T follicular helper cell (primary cell): ENCODE data around the gene MAPK9.
A peak's percentile ranks its signal among the peaks of the same experiment; 100 is the strongest.

Experiments used
- DNase-seq: peaks from one replicate; pipeline ENCODE4 v3.0.0-alpha.2; 2020; ENCODE audit warnings: low read depth
- total RNA-seq, 2 experiments: gene quantifications; one replicate each; lab custom pipeline; 2026; lab: John Stamatoyannopoulos, UW

MAPK9 gene
- total RNA-seq, result 41.7 to 50.3 reads per million in 2 experiments

- DNase-seq, result peak; percentile 80
Measured at GRCh38 chr5:180291943-180292831, at the start of gene MAPK9. Gene MAPK9 (minus strand): TSS chr5:180292083. CDS start chr5:180280561, 11,522 bp downstream.

GRCh38 chr5:180341595-180341994 lies 49.7 kb upstream of the MAPK9 start:
- DNase-seq, result no peak

GRCh38 chr5:180340856-180341255 lies 49.0 kb upstream of the MAPK9 start:
- no peak for DNase-seq

- DNase-seq, result no peak
Measured at GRCh38 chr5:180339583-180340183, 47.8 kb upstream of the MAPK9 start.

- no peak for DNase-seq
Measured at GRCh38 chr5:180338001-180338707, 46.3 kb upstream of the MAPK9 start.

- DNase-seq, result no peak
Measured at GRCh38 chr5:180336234-180337020, 44.5 kb upstream of the MAPK9 start.

- DNase-seq, result no peak
Measured at GRCh38 chr5:180335614-180336233, 43.8 kb upstream of the MAPK9 start.

GRCh38 chr5:180334751-180335613 lies 43.1 kb upstream of the MAPK9 start:
- DNase-seq, result no peak

GRCh38 chr5:180334176-180334575 lies 42.3 kb upstream of the MAPK9 start:
- no peak for DNase-seq

GRCh38 chr5:180333661-180334060 lies 41.8 kb upstream of the MAPK9 start:
- DNase-seq, result no peak

GRCh38 chr5:180332861-180333260 lies 41.0 kb upstream of the MAPK9 start:
- DNase-seq, result no peak

- no peak for DNase-seq
Measured at GRCh38 chr5:180332051-180332517, 40.2 kb upstream of the MAPK9 start.

- no peak for DNase-seq
Measured at GRCh38 chr5:180331647-180331950, 39.7 kb upstream of the MAPK9 start.

- no peak for DNase-seq
Measured at GRCh38 chr5:180330810-180331646, 39.1 kb upstream of the MAPK9 start.

GRCh38 chr5:180330270-180330648 lies 38.4 kb upstream of the MAPK9 start:
- DNase-seq, result no peak

- no peak for DNase-seq
Measured at GRCh38 chr5:180329606-180330269, 37.9 kb upstream of the MAPK9 start.

- DNase-seq, result no peak
Measured at GRCh38 chr5:180329138-180329435, 37.2 kb upstream of the MAPK9 start.

- DNase-seq, result peak; percentile 75
Measured at GRCh38 chr5:180328296-180329137, 36.6 kb upstream of the MAPK9 start.
